Spinal cord (tissue), 10 donors: Measurements from ENCODE around the gene NXNL2. TPM values are rescaled to one million over a fixed set of nuclear protein-coding genes. Genes with fewer than 3 reads are reported as not detected.

Experiments
- DNase-seq, 6 donors: peaks; one replicate each; pipeline versions ENCODE4 v3.0.0 to v3.0.0-alpha.2; 2013 to 2015; ENCODE audit warnings: low spot score in 6 of 6, low read depth in 4 of 6
- H3K27ac ChIP-seq: one replicate; pipeline ENCODE4 v1.5.1; 2013; ENCODE audit warnings: low read depth, low read length, control low read depth
- H3K27me3 ChIP-seq: one replicate; pipeline ENCODE4 v1.6.1; 2013; ENCODE audit warnings: low read length; ENCODE audit not compliant: control insufficient read depth, insufficient read depth
- H3K36me3 ChIP-seq: one replicate; pipeline ENCODE4 v1.6.1; 2013; ENCODE audit warnings: low read length; ENCODE audit not compliant: control insufficient read depth, insufficient read depth
- H3K4me1 ChIP-seq: one replicate; pipeline ENCODE4 v1.6.1; 2013; ENCODE audit warnings: low read length; ENCODE audit not compliant: control insufficient read depth, insufficient read depth
- H3K4me3 ChIP-seq: one replicate; pipeline ENCODE4 v1.5.1; 2013; ENCODE audit warnings: low read depth, low read length, control low read depth
- H3K9me3 ChIP-seq: one replicate; pipeline ENCODE4 v1.6.1; 2013; ENCODE audit warnings: low read length; ENCODE audit not compliant: control insufficient read depth, insufficient read depth
- WGBS: methylation state at CpG from one replicate; pipeline ENCODE4 v1.1.5; 2013; ENCODE audit warnings: missing lambda C conversion rate; ENCODE audit not compliant: insufficient coverage; 5-methylcytosine and 5-hydroxymethylcytosine counted together
- long read RNA-seq, 4 donors: transcript quantifications; one replicate each; lab custom pipeline, GENCODE V29; 2026
- polyA plus RNA-seq, 2 donors: library from polyadenylated mRNA; unstranded; fragments of 120-200 nt; gene quantifications; one replicate each; pipeline ENCODE4 v1.2.1, GENCODE V29; 2013; ENCODE audit not compliant: insufficient read length in 2 of 2
- total RNA-seq, 2 donors: library from RNA; depleted of rRNA in 1 of 2; stranded (reverse); fragments of 120-200 nt in 1 of 2; fragments of >200 nt in 1 of 2; gene quantifications; one replicate each; pipeline versions ENCODE4 v1.2.3 to v1.2.4, GENCODE V29; 2013 to 2014
- donor health status: healthy.

The NXNL2 gene
- total RNA-seq (1 to 10 TPM; 1.8 TPM), polyA plus RNA-seq (1 to 10 TPM; 2.7 to 3.8 TPM)
- long read RNA-seq, donor 1: 0 reads
- long read RNA-seq, donor 2: 0 reads
- long read RNA-seq, donor 3, partial matches to known transcripts: 0 of 1 reads
- long read RNA-seq, donor 3, other reads (novel, unspliced or antisense): 0 of 1 reads
- long read RNA-seq, donor 4: 0 reads

GRCh38 chr9:88534456-88535225 is at the start of gene NXNL2:
TSS of gene NXNL2 (plus strand) at chr9:88535178. CDS start at chr9:88535435, 257 bp downstream.
- Histone ChIP-seq H3K4me1 (peaks cover 48% of the 10 kb centered on the region), H3K9me3 (no peaks in the 10 kb centered on the region), H3K27me3 (peaks cover 38% of the 10 kb centered on the region), H3K27ac (peak within 1 kb of the TSS; percentile 52), H3K36me3 (no peaks in the 10 kb centered on the region), H3K4me3 (peak within 1 kb of the TSS; percentile 49)
- peak in 4 of 6 donors; percentile 57 to 90 (median 73) for DNase-seq
- 1% methylated on average over 46 of the region's 62 CpGs for WGBS

GRCh38 chr9:88488166-88488565 is 46.8 kb upstream of the NXNL2 start:
- no peak overlapping the region for H3K4me3 ChIP-seq
- WGBS: 87% methylated on average over 4 of the region's 4 CpGs
- DNase-seq: no peak
- H3K9me3 ChIP-seq: no peaks in the 10 kb centered on the region
- no peaks in the 10 kb centered on the region for H3K27me3 ChIP-seq
- no peaks in the 10 kb centered on the region for H3K4me1 ChIP-seq
- H3K27ac ChIP-seq: no peak overlapping the region
- H3K36me3 ChIP-seq: peaks cover 9% of the 10 kb centered on the region

GRCh38 chr9:88494983-88495721 is 39.8 kb upstream of the NXNL2 start:
- H3K27ac ChIP-seq: no peak overlapping the region
- no peak for DNase-seq
- 87% methylated on average over 16 of the region's 17 CpGs for WGBS

GRCh38 chr9:88497224-88497623 is 37.8 kb upstream of the NXNL2 start:
- Histone ChIP-seq H3K27ac (no peak overlapping the region), H3K36me3 (peaks cover 2% of the 10 kb centered on the region), H3K4me1 (no peaks in the 10 kb centered on the region), H3K27me3 (no peaks in the 10 kb centered on the region), H3K9me3 (no peaks in the 10 kb centered on the region), H3K4me3 (no peak overlapping the region)
- WGBS: 94% methylated on average over 2 of the region's 2 CpGs
- no peak for DNase-seq

More at GRCh38 chr9:88494983-88495721, 39.8 kb upstream of the NXNL2 start:
- Histone ChIP-seq H3K36me3 (peaks cover 2% of the 10 kb centered on the region), H3K4me3 (no peak overlapping the region), H3K9me3 (no peaks in the 10 kb centered on the region), H3K4me1 (no peaks in the 10 kb centered on the region), H3K27me3 (no peaks in the 10 kb centered on the region)

- no peak overlapping the region for H3K4me3 ChIP-seq
- H3K27me3 ChIP-seq: no peaks in the 10 kb centered on the region
- no peak overlapping the region for H3K27ac ChIP-seq
- peaks cover 16% of the 10 kb centered on the region for H3K4me1 ChIP-seq
- peaks cover 2% of the 10 kb centered on the region for H3K36me3 ChIP-seq
- no peaks in the 10 kb centered on the region for H3K9me3 ChIP-seq
- no CpG with 5 or more reads among the region's 6 CpGs for WGBS
- no peak for DNase-seq
Measured at GRCh38 chr9:88498880-88499279, 36.1 kb upstream of the NXNL2 start.

GRCh38 chr9:88501086-88501485 is 33.9 kb upstream of the NXNL2 start:
- Histone ChIP-seq H3K4me3 (no peak overlapping the region), H3K27ac (no peak overlapping the region), H3K9me3 (no peaks in the 10 kb centered on the region), H3K27me3 (no peaks in the 10 kb centered on the region), H3K4me1 (peaks cover 16% of the 10 kb centered on the region), H3K36me3 (no peaks in the 10 kb centered on the region)
- DNase-seq: no peak
- WGBS: 100% methylated on average over 1 of the region's 5 CpGs

GRCh38 chr9:88502552-88503034 is 32.4 kb upstream of the NXNL2 start:
- Histone ChIP-seq H3K9me3 (no peaks in the 10 kb centered on the region), H3K27ac (no peak overlapping the region), H3K4me3 (no peak overlapping the region), H3K36me3 (no peaks in the 10 kb centered on the region), H3K27me3 (no peaks in the 10 kb centered on the region), H3K4me1 (peaks cover 16% of the 10 kb centered on the region)
- 56% methylated on average over 12 of the region's 12 CpGs for WGBS
- no peak for DNase-seq

GRCh38 chr9:88503081-88503844 is 31.7 kb upstream of the NXNL2 start:
- Histone ChIP-seq H3K9me3 (no peaks in the 10 kb centered on the region), H3K27me3 (no peaks in the 10 kb centered on the region), H3K4me3 (no peak overlapping the region), H3K36me3 (no peaks in the 10 kb centered on the region), H3K27ac (no peak overlapping the region), H3K4me1 (peaks cover 16% of the 10 kb centered on the region)
- WGBS: 65% methylated on average over 12 of the region's 18 CpGs
- no peak for DNase-seq
